CD8-positive, alpha-beta memory T cell (primary cell): Measurements from ENCODE around the gene SEC14L5. TPM values are rescaled to one million over a fixed set of nuclear protein-coding genes. Genes with fewer than 3 reads are reported as not detected.
"Not testable (repeated sequence)": the region's sequence is repeated elsewhere in the genome, so short reads cannot be mapped to it uniquely, and the experiment has no call there.

Experiments
- CTCF ChIA-PET: fragments of 350-600 bp; sonication (Branson Sonifier 250); formaldehyde crosslinking; loops from one replicate; lab custom pipeline; 2021; ENCODE audit warnings: antibody characterized with exemption; lab: Charles Lee
- POLR2A ChIA-PET: fragments of 350-600 bp; sonication (Branson Sonifier 250); formaldehyde crosslinking; loops from one replicate; lab custom pipeline; 2021; ENCODE audit warnings: antibody characterized with exemption; lab: Charles Lee
- DNase-seq, 5 donors: peaks; one replicate each; pipeline versions ENCODE4 v3.0.0 to v3.0.0-alpha.2; 2020 to 2022; ENCODE audit warnings: mixed read lengths in 1 of 5
- H3K27ac ChIP-seq: one replicate; pipeline ENCODE4 v1.7.0; 2013; ENCODE audit warnings: low read depth, mild to moderate bottlenecking, low read length, moderate library complexity
- H3K27me3 ChIP-seq: 2 replicates; pipeline ENCODE4 v1.7.0; 2013; ENCODE audit warnings: low read length, mild to moderate bottlenecking; ENCODE audit not compliant: insufficient read depth, poor library complexity, severe bottlenecking
- H3K36me3 ChIP-seq: 2 replicates; pipeline ENCODE4 v1.7.0; 2013; ENCODE audit warnings: mild to moderate bottlenecking, low read length, moderate library complexity; ENCODE audit not compliant: insufficient read depth
- H3K4me1 ChIP-seq: 2 replicates; pipeline ENCODE4 v1.7.0; 2013; ENCODE audit warnings: mild to moderate bottlenecking, low read length, moderate library complexity; ENCODE audit not compliant: insufficient read depth
- H3K4me3 ChIP-seq: 2 replicates; pipeline ENCODE4 v1.7.0; 2013; ENCODE audit warnings: mild to moderate bottlenecking, low read length
- H3K9me3 ChIP-seq: 2 replicates; pipeline ENCODE4 v1.7.0; 2013; ENCODE audit warnings: mild to moderate bottlenecking, low read length
- H3K27ac Mint-ChIP-seq, 8 donors: one replicate each; pipeline ENCODE4 v1.8.0; 2020 to 2021; ENCODE audit warnings: mixed read lengths in 8 of 8, mild to moderate bottlenecking in 6 of 8, inconsistent platforms in 3 of 8, moderate library complexity in 3 of 8
- H3K27me3 Mint-ChIP-seq, 2 donors: one replicate each; pipeline ENCODE4 v1.8.0; 2020 to 2021; ENCODE audit warnings: mixed read lengths in 2 of 2, mild to moderate bottlenecking in 1 of 2, moderate library complexity in 1 of 2
- H3K36me3 Mint-ChIP-seq, 3 donors: one replicate each; pipeline ENCODE4 v1.8.0; 2020 to 2021; ENCODE audit warnings: mixed read lengths in 3 of 3, inconsistent platforms in 1 of 3, mild to moderate bottlenecking in 1 of 3
- H3K4me1 Mint-ChIP-seq, 3 donors: one replicate each; pipeline ENCODE4 v1.8.0; 2020 to 2021; ENCODE audit warnings: mixed read lengths in 3 of 3, inconsistent platforms in 1 of 3, mild to moderate bottlenecking in 1 of 3
- H3K4me3 Mint-ChIP-seq, 7 donors: one replicate each; pipeline ENCODE4 v1.8.0; 2020 to 2021; ENCODE audit warnings: mixed read lengths in 7 of 7, mild to moderate bottlenecking in 6 of 7, moderate library complexity in 4 of 7, inconsistent platforms in 2 of 7
- H3K9me3 Mint-ChIP-seq, 5 donors: one replicate each; pipeline ENCODE4 v1.8.0; 2020 to 2022; ENCODE audit warnings: mixed read lengths in 5 of 5, mild to moderate bottlenecking in 3 of 5, moderate library complexity in 2 of 5, inconsistent platforms in 1 of 5
- polyA plus RNA-seq: library from polyadenylated mRNA; unstranded; fragments of 300-500 nt; fragmentation: Illumina TruSeq; gene quantifications from one replicate; pipeline ENCODE4 v1.2.3, GENCODE V29; 2021
- total RNA-seq, 2 experiments: library from RNA; stranded (reverse); gene quantifications; one replicate each; pipeline ENCODE4 v1.2.3, GENCODE V29; 2021

The SEC14L5 gene
- total and polyA plus RNA-seq, 3 experiments from 2014 or later, result not detected

- no peaks in the 10 kb centered on the region for H3K4me1 Mint-ChIP-seq
- H3K9me3 Mint-ChIP-seq, result peaks cover 6 to 17% (median 13%) of the 10 kb centered on the region in 5 donors
- DNase-seq, result no peak
- Histone ChIP-seq H3K4me3 (no peak overlapping the region), H3K27ac (no peak overlapping the region), H3K36me3 (no peaks in the 10 kb centered on the region), H3K9me3 (peaks cover 3% of the 10 kb centered on the region), H3K4me1 (no peaks in the 10 kb centered on the region), H3K27me3 (no peaks in the 10 kb centered on the region)
- peaks cover 2 to 25% (median 4%) of the 10 kb centered on the region in 3 donors for H3K36me3 Mint-ChIP-seq
- H3K4me3 Mint-ChIP-seq, result no peak overlapping the region
- CTCF ChIA-PET, result no interaction called here
- H3K27me3 Mint-ChIP-seq, result peaks cover 2 to 15% of the 10 kb centered on the region in 2 donors
- no peak overlapping the region for H3K27ac Mint-ChIP-seq
- POLR2A ChIA-PET, result no interaction called here
These were observed 32.9 kb upstream of the SEC14L5 start for GRCh38 chr16:4925293-4925607.

- Mint-ChIP-seq H3K27me3 (peaks cover 4 to 15% of the 10 kb centered on the region in 2 donors), H3K9me3 (peaks cover 6 to 17% (median 13%) of the 10 kb centered on the region in 5 donors), H3K4me1 (no peaks in the 10 kb centered on the region), H3K4me3 (no peak overlapping the region), H3K36me3 (peaks cover 2 to 25% (median 4%) of the 10 kb centered on the region in 3 donors), H3K27ac (no peak overlapping the region)
- DNase-seq, result no peak
- H3K4me3 ChIP-seq, result no peak overlapping the region
- H3K9me3 ChIP-seq, result peaks cover 3% of the 10 kb centered on the region
- ChIA-PET POLR2A (no interaction called here), CTCF (no interaction called here)
- H3K36me3 ChIP-seq, result no peaks in the 10 kb centered on the region
- no peaks in the 10 kb centered on the region for H3K4me1 ChIP-seq
- H3K27ac ChIP-seq, result no peak overlapping the region
- H3K27me3 ChIP-seq, result no peaks in the 10 kb centered on the region
These were observed 32.3 kb upstream of the SEC14L5 start for GRCh38 chr16:4925791-4926190.

GRCh38 chr16:4926928-4927327 lies 31.2 kb upstream of the SEC14L5 start:
- CTCF ChIA-PET, result no interaction called here
- Mint-ChIP-seq H3K4me1 (no peaks in the 10 kb centered on the region), H3K36me3 (peaks cover 2 to 25% (median 4%) of the 10 kb centered on the region in 3 donors), H3K4me3 (no peak overlapping the region), H3K27me3 (peaks cover 4 to 13% of the 10 kb centered on the region in 2 donors), H3K27ac (no peak overlapping the region), H3K9me3 (peaks cover 6 to 17% (median 13%) of the 10 kb centered on the region in 5 donors)
- H3K4me1 ChIP-seq, result no peaks in the 10 kb centered on the region
- H3K27ac ChIP-seq, result no peak overlapping the region
- H3K36me3 ChIP-seq, result no peaks in the 10 kb centered on the region
- no peaks in the 10 kb centered on the region for H3K27me3 ChIP-seq
- peaks cover 3% of the 10 kb centered on the region for H3K9me3 ChIP-seq
- DNase-seq, result no peak
- POLR2A ChIA-PET, result no interaction called here
- no peak overlapping the region for H3K4me3 ChIP-seq

- no peak overlapping the region for H3K27ac ChIP-seq
- H3K27me3 ChIP-seq, result no peaks in the 10 kb centered on the region
- Mint-ChIP-seq H3K4me3 (no peak overlapping the region), H3K9me3 (peaks cover 6 to 17% (median 13%) of the 10 kb centered on the region in 5 donors), H3K36me3 (peaks cover 2 to 25% (median 4%) of the 10 kb centered on the region in 3 donors), H3K27me3 (peaks cover 4 to 11% of the 10 kb centered on the region in 2 donors), H3K4me1 (no peaks in the 10 kb centered on the region), H3K27ac (no peak overlapping the region)
- H3K9me3 ChIP-seq, result peaks cover 3% of the 10 kb centered on the region
- DNase-seq, result no peak
- ChIA-PET POLR2A (no interaction called here), CTCF (no interaction called here)
- no peak overlapping the region for H3K4me3 ChIP-seq
- no peaks in the 10 kb centered on the region for H3K4me1 ChIP-seq
- H3K36me3 ChIP-seq, result no peaks in the 10 kb centered on the region
These were observed 30.5 kb upstream of the SEC14L5 start for GRCh38 chr16:4927661-4928060.

GRCh38 chr16:4928227-4928626 lies 29.9 kb upstream of the SEC14L5 start:
- peaks cover 3% of the 10 kb centered on the region for H3K9me3 ChIP-seq
- Mint-ChIP-seq H3K36me3 (peaks cover 2 to 25% (median 4%) of the 10 kb centered on the region in 3 donors), H3K27ac (no peak overlapping the region), H3K9me3 (peaks cover 6 to 17% (median 13%) of the 10 kb centered on the region in 5 donors), H3K4me1 (no peaks in the 10 kb centered on the region), H3K4me3 (no peak overlapping the region), H3K27me3 (peaks cover 4 to 8% of the 10 kb centered on the region in 2 donors)
- DNase-seq, result no peak
- POLR2A ChIA-PET, result no interaction called here
- H3K36me3 ChIP-seq, result no peaks in the 10 kb centered on the region
- no peaks in the 10 kb centered on the region for H3K27me3 ChIP-seq
- no peaks in the 10 kb centered on the region for H3K4me1 ChIP-seq
- no peak overlapping the region for H3K27ac ChIP-seq
- CTCF ChIA-PET, result no interaction called here
- no peak overlapping the region for H3K4me3 ChIP-seq

GRCh38 chr16:4929619-4930018 lies 28.5 kb upstream of the SEC14L5 start:
- H3K36me3 ChIP-seq, CTCF ChIA-PET: not testable (repeated sequence)

GRCh38 chr16:4931381-4931780 lies 26.7 kb upstream of the SEC14L5 start:
- peaks cover 0 to under 1% (median 0%) of the 10 kb centered on the region in 3 donors for H3K4me1 Mint-ChIP-seq
- H3K4me3 Mint-ChIP-seq, result no peak overlapping the region
- Histone ChIP-seq H3K36me3 (no peaks in the 10 kb centered on the region), H3K4me3 (no peak overlapping the region), H3K9me3 (peaks cover 3% of the 10 kb centered on the region), H3K27ac (no peak overlapping the region), H3K4me1 (no peaks in the 10 kb centered on the region), H3K27me3 (no peaks in the 10 kb centered on the region)
- peaks cover 18% of the 10 kb centered on the region in 2 donors for H3K27me3 Mint-ChIP-seq
- no peak for DNase-seq
- H3K27ac Mint-ChIP-seq, result no peak overlapping the region
- CTCF ChIA-PET, result no interaction called here
- peaks cover 2 to 18% (median 4%) of the 10 kb centered on the region in 3 donors for H3K36me3 Mint-ChIP-seq
- POLR2A ChIA-PET, result no interaction called here
- peaks cover 6 to 12% (median 10%) of the 10 kb centered on the region in 5 donors for H3K9me3 Mint-ChIP-seq

More at GRCh38 chr16:4929619-4930018, 28.5 kb upstream of the SEC14L5 start:
- H3K4me1 ChIP-seq, POLR2A ChIA-PET, DNase-seq, H3K27ac ChIP-seq, H3K27me3 ChIP-seq, H3K4me3 ChIP-seq, H3K4me3 Mint-ChIP-seq, H3K27ac Mint-ChIP-seq, H3K4me1 Mint-ChIP-seq, H3K9me3 ChIP-seq: not testable (repeated sequence)
- peaks cover 9 to 15% of the 10 kb centered on the region in 2 donors for H3K27me3 Mint-ChIP-seq
- peaks cover 2 to 25% (median 4%) of the 10 kb centered on the region in 3 donors for H3K36me3 Mint-ChIP-seq
- H3K9me3 Mint-ChIP-seq, result peaks cover 6 to 17% (median 13%) of the 10 kb centered on the region in 5 donors

GRCh38 chr16:4933433-4933832 lies 24.7 kb upstream of the SEC14L5 start:
- H3K36me3 Mint-ChIP-seq, result peaks cover 0 to 9% (median 0%) of the 10 kb centered on the region in 3 donors
- H3K9me3 ChIP-seq, result no peaks in the 10 kb centered on the region
- no peak overlapping the region for H3K27ac ChIP-seq
- H3K27me3 Mint-ChIP-seq, result peaks cover 26 to 31% of the 10 kb centered on the region in 2 donors
- ChIA-PET CTCF (no interaction called here), POLR2A (no interaction called here)
- no peaks in the 10 kb centered on the region for H3K4me1 ChIP-seq
- peaks cover 5 to 11% (median 7%) of the 10 kb centered on the region in 3 donors for H3K4me1 Mint-ChIP-seq
- no peak overlapping the region for H3K27ac Mint-ChIP-seq
- H3K4me3 Mint-ChIP-seq, result peak overlapping the region in 1 of 7 donors; percentile 21
- peaks cover 0 to 4% (median 0%) of the 10 kb centered on the region in 5 donors for H3K9me3 Mint-ChIP-seq
- no peak overlapping the region for H3K4me3 ChIP-seq
- no peak for DNase-seq
- no peaks in the 10 kb centered on the region for H3K27me3 ChIP-seq
- H3K36me3 ChIP-seq, result no peaks in the 10 kb centered on the region
